Calu3 (cell line): ENCODE data around the gene SAFB2. TPM values are rescaled to one million over a fixed set of nuclear protein-coding genes. Genes with fewer than 3 reads are reported as not detected.

Experiments
- BruUV-seq: library from RNA; stranded (reverse); fragments of 400-500 nt; replicated peaks from 2 replicates; lab custom pipeline; 2021; lab: Mats Ljungman, UMichigan
- CTCF ChIA-PET: fragments of 300-600 bp; sonication (Branson Sonifier 250); formaldehyde crosslinking; loops from one replicate; lab custom pipeline; 2022; ENCODE audit warnings: antibody characterized with exemption; lab: Charles Lee
- DNase-seq: peaks from one replicate; pipeline ENCODE4 v3.0.0; 2022
- H3K27ac Mint-ChIP-seq: one replicate; pipeline ENCODE4 v1.8.0; 2022; ENCODE audit warnings: mixed read lengths; ENCODE audit not compliant: unreplicated experiment
- H3K27me3 Mint-ChIP-seq: one replicate; pipeline ENCODE4 v1.8.0; 2022; ENCODE audit warnings: mixed read lengths; ENCODE audit not compliant: unreplicated experiment
- H3K36me3 Mint-ChIP-seq: one replicate; pipeline ENCODE4 v1.8.0; 2022; ENCODE audit warnings: mild to moderate bottlenecking, moderate library complexity, mixed read lengths; ENCODE audit not compliant: insufficient read depth, unreplicated experiment
- H3K4me1 Mint-ChIP-seq: one replicate; pipeline ENCODE4 v1.8.0; 2022; ENCODE audit warnings: mild to moderate bottlenecking, low read depth, mixed read lengths; ENCODE audit not compliant: unreplicated experiment
- H3K4me3 Mint-ChIP-seq: one replicate; pipeline ENCODE4 v1.8.0; 2022; ENCODE audit warnings: mild to moderate bottlenecking, low read depth, moderate library complexity, mixed read lengths; ENCODE audit not compliant: unreplicated experiment
- H3K9me3 Mint-ChIP-seq: one replicate; pipeline ENCODE4 v1.8.0; 2022; ENCODE audit warnings: low read depth, mixed read lengths; ENCODE audit not compliant: unreplicated experiment
- intact Hi-C: fragments of 100-400 bp; cut with micrococcal nuclease; formaldehyde crosslinking; loops from one replicate; pipeline ENCODE4 v1.10.0; 2022; ENCODE audit not compliant: unreplicated experiment
- total RNA-seq: library from RNA; stranded (reverse); gene quantifications from 2 replicates; pipeline ENCODE4 v1.2.3, GENCODE V29; 2022
- TF ChIP-seq, protein P1 (sequence below): fragments of 200-600 bp; IDR thresholded peaks from one replicate; pipeline ENCODE4 v1.8.0; 2022; ENCODE audit warnings: antibody characterized with exemption; ENCODE audit not compliant: unreplicated experiment

Gene SAFB2
- total RNA-seq, 1 experiment from 2014 or later: 71.7 TPM

GRCh38 chr19:5562280-5562679 is 60.3 kb downstream of the SAFB2 start:
- CTCF ChIA-PET: no interaction called here
- intact Hi-C loops: no loop called here

GRCh38 chr19:5561559-5561958 is 61.0 kb downstream of the SAFB2 start:
- Mint-ChIP-seq H3K36me3 (no peaks in the 10 kb centered on the region), H3K4me3 (no peak overlapping the region), H3K27me3 (peaks cover 40% of the 10 kb centered on the region), H3K4me1 (no peaks in the 10 kb centered on the region), H3K9me3 (peaks cover 2% of the 10 kb centered on the region), H3K27ac (no peak overlapping the region)
- no TSS peak for BruUV-seq
- TF ChIP-seq, protein P1, sequence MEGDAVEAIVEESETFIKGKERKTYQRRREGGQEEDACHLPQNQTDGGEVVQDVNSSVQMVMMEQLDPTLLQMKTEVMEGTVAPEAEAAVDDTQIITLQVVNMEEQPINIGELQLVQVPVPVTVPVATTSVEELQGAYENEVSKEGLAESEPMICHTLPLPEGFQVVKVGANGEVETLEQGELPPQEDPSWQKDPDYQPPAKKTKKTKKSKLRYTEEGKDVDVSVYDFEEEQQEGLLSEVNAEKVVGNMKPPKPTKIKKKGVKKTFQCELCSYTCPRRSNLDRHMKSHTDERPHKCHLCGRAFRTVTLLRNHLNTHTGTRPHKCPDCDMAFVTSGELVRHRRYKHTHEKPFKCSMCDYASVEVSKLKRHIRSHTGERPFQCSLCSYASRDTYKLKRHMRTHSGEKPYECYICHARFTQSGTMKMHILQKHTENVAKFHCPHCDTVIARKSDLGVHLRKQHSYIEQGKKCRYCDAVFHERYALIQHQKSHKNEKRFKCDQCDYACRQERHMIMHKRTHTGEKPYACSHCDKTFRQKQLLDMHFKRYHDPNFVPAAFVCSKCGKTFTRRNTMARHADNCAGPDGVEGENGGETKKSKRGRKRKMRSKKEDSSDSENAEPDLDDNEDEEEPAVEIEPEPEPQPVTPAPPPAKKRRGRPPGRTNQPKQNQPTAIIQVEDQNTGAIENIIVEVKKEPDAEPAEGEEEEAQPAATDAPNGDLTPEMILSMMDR: peak; percentile 24
- CTCF ChIA-PET: no interaction called here
- intact Hi-C loops: no loop called here
- DNase-seq: no peak

More at GRCh38 chr19:5562280-5562679, 60.3 kb downstream of the SAFB2 start:
- no peaks in the 10 kb centered on the region for H3K4me1 Mint-ChIP-seq
- H3K9me3 Mint-ChIP-seq: peaks cover 2% of the 10 kb centered on the region
- H3K4me3 Mint-ChIP-seq: no peak overlapping the region
- no peaks in the 10 kb centered on the region for H3K36me3 Mint-ChIP-seq
- no peak overlapping the region for H3K27ac Mint-ChIP-seq
- peaks cover 32% of the 10 kb centered on the region for H3K27me3 Mint-ChIP-seq
- TF ChIP-seq, protein P1: no peak
- BruUV-seq: no TSS peak
- DNase-seq: no peak

GRCh38 chr19:5560156-5560555 is 62.4 kb downstream of the SAFB2 start:
- no peak overlapping the region for H3K27ac Mint-ChIP-seq
- intact Hi-C loops: no loop called here
- BruUV-seq: no TSS peak
- H3K4me3 Mint-ChIP-seq: no peak overlapping the region
- H3K27me3 Mint-ChIP-seq: peaks cover 44% of the 10 kb centered on the region
- H3K4me1 Mint-ChIP-seq: no peaks in the 10 kb centered on the region
- TF ChIP-seq, protein P1: no peak
- H3K9me3 Mint-ChIP-seq: peaks cover 2% of the 10 kb centered on the region
- H3K36me3 Mint-ChIP-seq: no peaks in the 10 kb centered on the region
- CTCF ChIA-PET: no interaction called here
- DNase-seq: no peak

DNA sequence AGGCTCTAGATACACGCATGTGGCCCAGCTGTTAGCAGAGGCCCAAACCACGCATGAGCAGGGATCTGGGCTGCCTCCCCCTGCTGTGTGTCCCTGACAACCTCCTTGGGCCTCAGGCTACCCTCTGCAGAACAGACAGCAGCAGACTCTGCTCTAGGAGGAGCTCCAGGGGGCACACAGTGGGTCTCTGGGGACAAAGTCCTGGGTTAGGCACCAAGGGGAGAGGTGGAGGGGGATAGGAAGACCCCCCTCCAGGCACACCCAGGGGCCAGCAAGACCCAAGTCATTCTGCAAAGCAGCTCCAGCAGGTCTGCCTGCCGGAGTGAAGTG is 62.8 kb downstream of the SAFB2 start:
- Mint-ChIP-seq H3K4me1 (no peaks in the 10 kb centered on the region), H3K4me3 (no peak overlapping the region), H3K27ac (no peak overlapping the region), H3K9me3 (peaks cover 2% of the 10 kb centered on the region), H3K36me3 (no peaks in the 10 kb centered on the region), H3K27me3 (peaks cover 44% of the 10 kb centered on the region)
- DNase-seq: no peak
- CTCF ChIA-PET: no interaction called here
- TF ChIP-seq, protein P1: no peak
- intact Hi-C loops: no loop called here
- BruUV-seq: no TSS peak
